ENCODE measurements around the gene MRTFA.
"Not testable (repeated sequence)": the region's sequence is repeated elsewhere in the genome, so short reads cannot be mapped to it uniquely, and the experiment has no call there.

The MRTFA gene

GRCh38 chr22:40636380-40637182 lies at the start of gene MRTFA:
TSS of gene MRTFA (minus strand) at chr22:40636719.
- DNase-seq = peak; percentile 93

GRCh38 chr22:40685406-40685805 lies 48.9 kb upstream of the MRTFA start:
- no peak for DNase-seq

- DNase-seq = no peak
These were observed 48.2 kb upstream of the MRTFA start for GRCh38 chr22:40684728-40685127.

- DNase-seq = no peak
These were observed 44.9 kb upstream of the MRTFA start for GRCh38 chr22:40681451-40681850.

GRCh38 chr22:40680819-40681183 lies 44.3 kb upstream of the MRTFA start:
- DNase-seq = no peak

GRCh38 chr22:40679964-40680818 lies 43.7 kb upstream of the MRTFA start:
- DNase-seq = no peak

GRCh38 chr22:40679249-40679963 lies 42.9 kb upstream of the MRTFA start, which contains the start of gene MCHR1:
TSS of gene MCHR1 (plus strand) at chr22:40679484. CDS start at chr22:40679653, 169 bp downstream.
- peak; percentile 4 for DNase-seq

- DNase-seq = no peak
These were observed 42.2 kb upstream of the MRTFA start for GRCh38 chr22:40678493-40679248.

GRCh38 chr22:40676644-40677043 lies 40.1 kb upstream of the MRTFA start:
- DNase-seq = no peak

- not testable (repeated sequence) for DNase-seq
These were observed 39.6 kb upstream of the MRTFA start for GRCh38 chr22:40676166-40676565.

GRCh38 chr22:40674274-40674673 lies 37.8 kb upstream of the MRTFA start:
- no peak for DNase-seq

GRCh38 chr22:40673017-40673416 lies 36.5 kb upstream of the MRTFA start:
- DNase-seq = no peak

GRCh38 chr22:40671796-40672360 lies 35.4 kb upstream of the MRTFA start:
- DNase-seq = no peak

- DNase-seq = no peak
These were observed 34.9 kb upstream of the MRTFA start for GRCh38 chr22:40671369-40671768.

- no peak for DNase-seq
These were observed 33.5 kb upstream of the MRTFA start for GRCh38 chr22:40670058-40670457.

- no peak for DNase-seq
These were observed 32.3 kb upstream of the MRTFA start for GRCh38 chr22:40668611-40669411.

- DNase-seq = no peak
These were observed 29.8 kb upstream of the MRTFA start for GRCh38 chr22:40666151-40666848.

GRCh38 chr22:40665312-40665711 lies 28.8 kb upstream of the MRTFA start:
- no peak for DNase-seq

GRCh38 chr22:40661671-40662070 lies 25.2 kb upstream of the MRTFA start:
- DNase-seq = no peak

GRCh38 chr22:40660730-40661129 lies 24.2 kb upstream of the MRTFA start:
- DNase-seq = no peak

- no peak for DNase-seq
These were observed 22.6 kb upstream of the MRTFA start for GRCh38 chr22:40659166-40659565.
